Epithelial cell of alveolus of lung (primary cell): Measurements from ENCODE around the gene VEGFD. TPM values are rescaled to one million over a fixed set of nuclear protein-coding genes. Genes with fewer than 3 reads are reported as not detected.

ENCODE experiments used
- total RNA-seq: library from RNA; depleted of rRNA; stranded (reverse); fragments of >200 nt; gene quantifications from 2 replicates; pipeline ENCODE4 v1.2.1, GENCODE V29; 2015

Gene VEGFD, protein sequence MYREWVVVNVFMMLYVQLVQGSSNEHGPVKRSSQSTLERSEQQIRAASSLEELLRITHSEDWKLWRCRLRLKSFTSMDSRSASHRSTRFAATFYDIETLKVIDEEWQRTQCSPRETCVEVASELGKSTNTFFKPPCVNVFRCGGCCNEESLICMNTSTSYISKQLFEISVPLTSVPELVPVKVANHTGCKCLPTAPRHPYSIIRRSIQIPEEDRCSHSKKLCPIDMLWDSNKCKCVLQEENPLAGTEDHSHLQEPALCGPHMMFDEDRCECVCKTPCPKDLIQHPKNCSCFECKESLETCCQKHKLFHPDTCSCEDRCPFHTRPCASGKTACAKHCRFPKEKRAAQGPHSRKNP
- not detected in 2 replicates for total RNA-seq

DNA sequence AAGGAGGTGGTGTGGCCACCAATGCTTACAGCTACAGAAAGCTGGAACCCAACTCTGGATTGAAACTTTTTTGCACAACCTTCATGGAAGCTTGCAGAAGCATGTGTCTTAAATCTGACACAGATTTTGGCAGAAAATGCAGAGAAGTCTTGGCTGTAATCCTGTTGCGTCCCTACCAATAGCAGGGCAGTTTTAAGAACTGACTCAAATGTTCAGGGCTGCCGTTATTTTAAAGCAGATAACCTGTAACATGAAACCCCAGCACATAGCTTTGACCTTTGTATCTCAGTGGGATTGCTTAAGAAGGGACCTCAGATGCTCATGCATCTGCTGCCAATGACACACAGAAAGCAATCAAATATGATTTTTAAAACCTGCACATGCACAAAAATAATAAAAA is at the start of gene VEGFD:
Gene VEGFD, minus strand, starts transcription at position 110 of the 400 bp plus-strand sequence. CDS start 467 bp downstream, outside the sequence.

DNA sequence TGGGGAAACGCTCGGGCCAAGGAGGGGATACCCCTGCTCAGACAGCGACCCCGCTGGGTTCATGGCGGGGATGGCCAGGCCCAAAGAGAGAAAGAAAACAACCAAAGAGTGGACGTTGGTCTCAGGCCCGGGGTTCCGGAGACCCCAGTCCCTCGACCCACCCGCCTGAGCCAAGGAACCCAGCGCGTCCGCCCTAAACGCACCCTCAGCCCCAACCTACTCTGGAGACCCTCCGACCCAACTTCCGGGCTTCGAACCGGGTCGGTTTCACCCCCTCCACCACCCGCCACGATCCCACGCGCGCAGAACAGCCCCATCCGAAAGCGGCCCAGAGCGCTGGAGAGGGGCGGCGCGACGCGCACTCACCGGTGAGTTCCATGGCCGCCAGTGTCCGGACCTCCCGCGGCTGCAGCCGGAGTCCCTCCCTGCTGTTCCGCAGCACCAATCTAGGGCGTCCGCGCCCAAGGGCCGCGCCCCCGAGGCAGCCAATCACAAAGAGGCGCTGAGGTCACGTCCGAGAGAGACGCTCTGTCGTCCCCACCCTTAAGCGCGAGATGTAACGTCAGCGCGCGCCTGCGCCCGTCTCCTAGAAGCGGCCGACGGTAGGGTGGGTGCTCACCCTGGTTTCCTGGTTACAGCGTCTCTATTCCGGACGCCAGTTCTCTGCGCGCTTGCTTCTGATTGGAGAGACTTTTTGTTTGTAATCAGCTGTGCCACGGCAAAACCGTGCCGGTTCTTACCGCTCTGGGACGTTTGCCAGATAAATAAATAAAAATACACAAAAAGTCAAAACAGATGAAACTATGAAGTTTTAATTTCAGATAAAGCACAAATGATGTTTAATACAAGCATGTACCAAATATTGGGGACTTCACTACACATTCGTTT is 48.8 kb downstream of the VEGFD start, which contains the start of gene PIGA:
Gene PIGA, minus strand, starts transcription at position 389 of the 888 bp plus-strand sequence. CDS start 3,593 bp downstream, outside the sequence.

DNA sequence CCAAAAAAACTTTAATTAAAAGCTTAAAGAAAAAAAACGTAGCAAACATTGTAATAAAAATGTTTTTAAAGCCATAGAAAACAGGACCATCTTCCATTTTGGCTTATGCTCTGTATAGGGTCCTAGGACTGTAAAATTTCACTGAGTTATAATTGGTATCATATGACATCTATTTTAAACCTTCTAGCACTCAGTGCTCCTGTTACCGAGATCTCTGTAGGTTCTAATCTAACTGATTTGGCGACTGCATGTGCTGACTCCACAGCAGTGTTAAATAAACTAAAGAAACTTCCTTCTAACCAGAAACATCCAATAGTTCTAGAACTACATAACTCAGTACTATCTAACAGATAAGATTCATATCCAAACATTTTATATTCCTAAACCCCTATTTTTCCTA is 68.7 kb downstream of the VEGFD start, which contains the start of gene ASB11:
Gene ASB11, minus strand, starts transcription at position 132 of the 400 bp plus-strand sequence. Its CDS starts 35 bp downstream, at position 97.

Other genes with a start within 250 kb of the VEGFD start
- gene ASB9, start 114.3 kb downstream of the VEGFD start, total RNA-seq: 1.4 TPM in 1 of 2 replicates, not detected in the other
- not detected in 2 replicates for gene ASB11, start 68.8 kb downstream of the VEGFD start, total RNA-seq
- 4.4 and 4.6 TPM in 2 replicates for gene PIGA, start 48.9 kb downstream of the VEGFD start, total RNA-seq
- 8.9 and 15.4 TPM in 2 replicates for gene PIR, start 108.9 kb upstream of the VEGFD start, total RNA-seq
- gene BMX, start 116.4 kb upstream of the VEGFD start, total RNA-seq: under 0.01 TPM in 1 of 2 replicates, not detected in the other
- gene ACE2, start 216.5 kb upstream of the VEGFD start, total RNA-seq: not detected in 2 replicates